NCI-H2107 treated with DMSO at 0.1 percent for 48 hours (cell line): ENCODE data around the gene CYP4F2.
"Not testable (repeated sequence)": the region's sequence is repeated elsewhere in the genome, so short reads cannot be mapped to it uniquely, and the experiment has no call there.

Experiments
- DNase-seq: peaks from one replicate; lab custom pipeline; 2025; ENCODE audit not compliant: unreplicated experiment; lab: John Stamatoyannopoulos, UW

CYP4F2 gene

GRCh38 chr19:15859187-15859586 is 38.7 kb downstream of the CYP4F2 start:
- no peak for DNase-seq

- DNase-seq, result no peak
Measured at GRCh38 chr19:15850385-15850784, 47.5 kb downstream of the CYP4F2 start.

DNA sequence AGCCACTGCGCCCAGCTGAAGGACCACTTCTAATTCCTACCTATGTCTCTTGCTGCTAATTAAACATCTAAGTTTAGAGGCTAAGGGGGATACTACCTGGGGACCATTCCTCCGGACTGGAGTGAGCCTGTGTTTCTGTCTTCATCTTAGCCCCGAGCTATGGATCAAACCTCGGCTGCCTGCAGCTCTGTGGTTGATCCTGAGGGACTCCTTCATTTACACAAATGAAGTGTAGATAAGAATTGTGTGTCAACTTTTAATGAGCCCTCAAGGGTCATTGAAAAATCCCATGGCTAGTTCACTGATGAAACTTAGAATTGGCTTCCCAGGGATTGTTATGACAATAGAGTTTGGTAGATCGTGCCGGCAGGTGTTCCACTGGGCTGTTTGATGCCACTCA is 51.0 kb downstream of the CYP4F2 start:
- DNase-seq, result no peak

DNA sequence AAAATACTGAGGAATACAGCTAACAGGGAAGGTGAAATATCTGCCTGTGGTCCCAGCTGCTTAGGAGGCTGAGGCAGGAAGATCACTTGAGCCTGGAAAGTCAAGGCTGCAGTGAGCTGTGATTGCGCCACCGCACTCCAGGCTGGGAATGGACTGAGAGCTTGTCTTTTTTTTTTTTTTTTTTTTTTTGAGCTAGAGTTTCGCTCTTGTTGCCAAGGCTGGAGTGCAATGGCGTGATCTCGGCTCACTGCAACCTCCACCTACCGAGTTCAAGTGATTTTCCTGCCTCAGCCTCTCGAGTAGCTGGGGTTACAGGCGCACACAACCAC is 54.0 kb downstream of the CYP4F2 start:
- not testable (repeated sequence) for DNase-seq

DNA sequence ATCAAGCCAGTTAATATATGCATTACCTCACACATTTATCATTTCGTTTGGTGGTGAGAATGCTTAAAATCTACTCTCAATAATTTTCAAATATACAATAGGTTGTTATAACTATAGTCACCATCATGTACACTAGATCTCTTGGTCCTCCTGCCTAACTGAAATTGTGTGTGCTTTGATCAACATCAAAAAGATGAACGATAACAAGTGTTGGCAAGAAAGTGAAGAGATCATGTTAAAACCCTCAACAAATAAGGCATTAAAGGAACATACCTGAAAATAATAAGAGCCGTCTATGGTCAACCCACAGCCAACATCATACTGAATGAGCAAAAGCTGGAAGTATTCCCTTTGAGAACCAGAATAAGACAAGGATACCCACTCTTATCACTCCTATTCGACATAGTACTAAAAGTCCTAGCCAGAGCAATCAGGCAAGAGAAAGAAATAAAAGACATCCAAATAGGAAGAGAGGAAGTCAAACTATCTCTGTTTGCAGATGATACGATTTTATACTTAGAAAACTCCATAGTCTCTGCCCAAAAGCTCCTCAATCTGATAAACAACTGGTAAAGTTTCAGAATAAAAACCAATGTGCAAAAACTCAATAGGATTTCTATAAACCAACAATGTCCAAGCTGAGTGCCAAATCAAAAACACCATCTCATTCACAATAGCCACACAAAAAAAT is 54.5 kb downstream of the CYP4F2 start:
- no peak for DNase-seq

DNA sequence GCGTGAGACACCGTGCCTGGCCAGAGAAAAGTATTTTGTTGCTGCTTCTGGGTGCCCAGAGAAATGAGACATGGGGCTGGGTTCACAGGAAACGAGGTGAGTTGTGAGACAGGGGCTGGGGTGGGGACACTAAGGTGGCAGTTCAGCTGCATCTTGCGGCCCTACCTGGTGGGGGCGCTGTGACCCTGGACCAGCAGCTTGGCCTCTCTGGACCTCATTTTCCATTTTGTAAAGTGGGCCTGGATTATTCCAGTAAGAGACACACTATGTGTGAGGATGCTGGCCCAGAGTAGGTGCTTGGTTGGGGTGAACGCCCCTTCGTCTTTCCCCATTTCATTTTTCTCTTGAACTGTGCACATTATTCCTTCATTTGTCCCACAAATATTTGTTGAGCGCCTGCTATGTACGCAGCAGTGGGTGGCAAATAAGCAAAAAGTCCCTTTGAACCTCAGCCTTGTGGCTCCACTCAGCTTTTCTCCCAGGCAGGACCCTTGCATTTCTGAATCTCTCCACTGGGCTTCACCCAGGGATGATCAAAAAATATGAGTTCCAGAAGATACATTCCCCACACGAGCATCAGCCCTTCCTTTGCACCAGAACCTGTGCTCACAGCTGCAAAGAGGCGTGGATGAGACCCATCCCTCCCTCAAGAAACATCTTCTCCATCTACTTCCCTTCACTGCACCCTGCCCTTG is 55.9 kb downstream of the CYP4F2 start:
- no peak for DNase-seq

DNA sequence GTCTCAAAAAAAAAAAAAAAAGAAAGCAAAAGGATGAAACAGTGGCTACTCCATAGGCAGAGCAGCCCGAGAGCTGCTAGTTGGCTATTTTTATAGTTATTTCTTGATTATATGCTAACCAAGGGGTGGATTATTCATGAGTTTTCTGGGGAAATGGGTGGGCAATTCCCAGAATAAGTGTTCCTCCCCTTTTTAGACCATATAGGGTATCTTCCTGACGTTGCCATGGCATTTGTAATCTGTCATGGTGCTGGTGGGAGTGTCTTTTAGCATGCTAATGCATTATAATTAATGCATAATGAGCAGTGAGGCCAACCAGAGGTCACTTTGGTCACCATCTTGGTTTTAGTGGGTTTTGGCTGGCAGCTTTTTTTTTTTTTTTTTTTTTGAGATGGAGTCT is 57.0 kb downstream of the CYP4F2 start:
- no peak for DNase-seq

GRCh38 chr19:15839888-15840287 is 58.0 kb downstream of the CYP4F2 start:
- not testable (repeated sequence) for DNase-seq

DNA sequence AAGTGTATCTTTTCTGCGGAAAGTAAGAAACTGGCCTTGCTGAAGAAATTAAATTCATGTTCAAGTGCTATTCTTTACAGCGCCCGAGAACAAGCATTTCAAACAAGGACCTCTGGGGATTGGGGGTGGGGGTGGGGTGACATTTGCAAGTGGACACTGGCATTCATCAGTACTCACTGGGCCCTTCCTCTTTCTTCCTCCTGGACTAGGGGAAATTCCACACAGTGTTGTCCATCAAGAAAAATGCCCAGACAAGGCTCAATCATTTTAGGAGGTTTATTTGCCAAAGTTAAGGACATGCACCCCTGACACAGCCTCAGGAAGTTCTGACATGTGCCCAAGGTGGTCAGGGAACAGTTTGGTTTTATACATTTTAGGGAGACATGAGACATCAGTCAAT is 59.5 kb downstream of the CYP4F2 start:
- no peak for DNase-seq

DNA sequence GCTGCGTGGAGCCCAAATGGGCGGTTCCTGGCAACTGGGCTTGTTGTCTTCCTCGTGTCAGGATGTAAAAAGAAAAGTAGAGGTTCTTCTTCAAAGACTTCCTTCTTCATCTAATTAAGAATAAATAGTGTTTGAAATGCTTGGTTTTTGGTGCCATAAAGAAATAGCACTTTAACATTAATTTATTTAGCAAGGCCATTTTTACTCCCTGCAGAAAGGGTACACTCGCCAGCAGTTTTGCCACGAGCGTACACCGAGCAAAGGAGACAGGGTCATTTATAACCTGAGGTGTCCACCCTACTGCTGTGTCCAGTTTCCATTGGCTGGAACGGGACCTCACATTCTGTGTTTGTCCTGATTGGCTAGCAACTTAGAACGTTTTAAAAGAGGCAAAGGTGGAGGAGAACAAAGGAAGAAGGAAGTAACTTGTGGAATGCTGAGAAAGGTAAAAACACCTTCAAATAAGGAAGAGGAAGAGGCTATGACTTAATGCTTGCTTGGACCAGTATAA is 60.6 kb downstream of the CYP4F2 start:
- no peak for DNase-seq

- DNase-seq, result peak; percentile 39
Measured at GRCh38 chr19:15836330-15837220, 61.3 kb downstream of the CYP4F2 start.

- not testable (repeated sequence) for DNase-seq
Measured at GRCh38 chr19:15835565-15836329, 62.1 kb downstream of the CYP4F2 start.

DNA sequence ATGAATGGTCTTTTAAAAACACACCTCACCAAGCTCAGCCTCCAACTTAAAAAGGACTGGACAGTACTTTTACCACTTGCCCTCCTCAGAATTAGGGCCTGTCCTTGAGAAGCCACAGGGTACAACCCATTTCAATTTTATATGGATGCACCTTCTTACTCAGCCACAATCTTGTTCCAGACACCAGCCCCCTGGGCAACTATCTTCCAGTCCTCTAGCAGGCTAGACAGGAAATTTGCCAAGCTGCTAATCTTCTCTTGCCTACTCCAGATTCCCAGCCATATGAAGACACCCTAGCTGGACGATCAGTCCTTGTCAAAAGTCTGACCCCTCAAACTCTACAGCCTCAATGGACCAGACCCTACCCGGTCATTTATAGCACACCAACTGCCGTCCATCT is 63.6 kb downstream of the CYP4F2 start:
- DNase-seq, result not testable (repeated sequence)

- no peak for DNase-seq
Measured at GRCh38 chr19:15831626-15832025, 66.2 kb downstream of the CYP4F2 start.

DNA sequence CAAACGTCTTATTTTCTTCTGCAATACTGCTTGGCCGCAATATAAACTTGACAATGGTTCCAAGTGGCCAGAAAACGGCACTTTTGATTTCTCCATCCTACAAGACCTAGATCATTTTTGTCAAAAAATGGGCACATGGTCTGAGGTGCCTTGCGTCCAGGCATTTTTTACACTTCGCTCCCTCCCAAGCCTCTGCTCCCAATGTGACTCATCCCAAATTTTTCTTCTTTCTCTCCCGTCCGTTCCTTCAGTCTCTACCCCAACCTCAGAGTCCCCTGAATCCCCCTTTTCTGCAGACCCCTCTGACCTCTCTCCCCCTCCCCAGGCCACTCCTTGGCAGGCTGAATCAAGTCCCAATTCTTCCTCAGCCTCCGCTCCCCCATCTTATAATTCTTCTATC is 68.1 kb downstream of the CYP4F2 start:
- no peak for DNase-seq

- DNase-seq, result no peak
Measured at GRCh38 chr19:15829306-15829698, 68.6 kb downstream of the CYP4F2 start.

GRCh38 chr19:15828611-15829305 is 69.1 kb downstream of the CYP4F2 start:
- not testable (repeated sequence) for DNase-seq

DNA sequence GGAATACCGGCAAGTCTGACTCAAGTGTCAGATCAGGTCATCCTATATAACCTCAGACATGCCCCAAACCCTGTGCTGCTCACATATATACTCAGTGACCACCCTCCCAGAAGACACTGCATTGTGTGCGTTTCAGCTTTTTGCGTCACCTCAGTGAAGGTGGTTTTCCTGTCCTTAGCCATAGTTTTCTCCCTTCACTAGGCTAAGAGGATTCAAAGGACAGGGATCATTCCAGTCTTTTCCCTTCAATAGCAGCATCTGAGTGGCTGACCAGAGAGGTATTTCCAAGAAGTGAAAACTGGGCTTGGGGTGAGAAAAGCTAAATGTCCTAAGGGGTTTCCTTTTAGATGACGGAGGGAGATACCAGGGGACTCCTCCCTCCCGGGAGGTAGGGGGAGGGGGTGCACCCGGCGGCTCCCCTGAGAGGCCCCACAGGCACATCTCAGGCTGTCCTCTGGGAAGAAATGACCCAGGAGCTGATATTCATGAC is 69.7 kb downstream of the CYP4F2 start:
- no peak for DNase-seq
